Right lobe of liver (tissue), 4 donors: ENCODE data around the gene TOM1L2.

Source experiments
- POLR2A ChIP-seq: fragments of 450-650 bp; IDR thresholded peaks from one replicate; pipeline ENCODE4 v1.6.1; 2017; ENCODE audit warnings: antibody characterized with exemption, mild to moderate bottlenecking
- TF ChIP-seq, protein P1 (sequence below), 4 donors: fragments of 200-600 bp in 3 of 4; fragments of 450-650 bp in 1 of 4; IDR thresholded peaks; one replicate each; pipeline versions ENCODE4 v1.5.1 to v1.8.0; 2016 to 2022; ENCODE audit warnings: antibody characterized with exemption in 4 of 4, mild to moderate bottlenecking in 2 of 4
- donor health status: DM: no; HTN: no; CAD: no.
- donor health status: DM: no; HTN: no; CAD: no.
- donor health status: DM: no; HTN: yes; CAD: no.

- TF ChIP-seq, protein P1, sequence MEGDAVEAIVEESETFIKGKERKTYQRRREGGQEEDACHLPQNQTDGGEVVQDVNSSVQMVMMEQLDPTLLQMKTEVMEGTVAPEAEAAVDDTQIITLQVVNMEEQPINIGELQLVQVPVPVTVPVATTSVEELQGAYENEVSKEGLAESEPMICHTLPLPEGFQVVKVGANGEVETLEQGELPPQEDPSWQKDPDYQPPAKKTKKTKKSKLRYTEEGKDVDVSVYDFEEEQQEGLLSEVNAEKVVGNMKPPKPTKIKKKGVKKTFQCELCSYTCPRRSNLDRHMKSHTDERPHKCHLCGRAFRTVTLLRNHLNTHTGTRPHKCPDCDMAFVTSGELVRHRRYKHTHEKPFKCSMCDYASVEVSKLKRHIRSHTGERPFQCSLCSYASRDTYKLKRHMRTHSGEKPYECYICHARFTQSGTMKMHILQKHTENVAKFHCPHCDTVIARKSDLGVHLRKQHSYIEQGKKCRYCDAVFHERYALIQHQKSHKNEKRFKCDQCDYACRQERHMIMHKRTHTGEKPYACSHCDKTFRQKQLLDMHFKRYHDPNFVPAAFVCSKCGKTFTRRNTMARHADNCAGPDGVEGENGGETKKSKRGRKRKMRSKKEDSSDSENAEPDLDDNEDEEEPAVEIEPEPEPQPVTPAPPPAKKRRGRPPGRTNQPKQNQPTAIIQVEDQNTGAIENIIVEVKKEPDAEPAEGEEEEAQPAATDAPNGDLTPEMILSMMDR (IDR thresholded peaks at IDR 0.05), result no peak
- TF ChIP-seq POLR2A, result no peak
These were observed 9.1 kb upstream of the TOM1L2 start for GRCh38 chr17:17981330-17981729.
